HEK293T (cell line): ENCODE results near the gene PKD1L1.
A peak's percentile ranks its signal among the peaks of the same experiment; 100 is the strongest.

Source experiments
- CTCF ChIA-PET: fragments of 350-600 bp; formaldehyde crosslinking; extraction: SDS; loops from one replicate; lab custom pipeline; 2021; ENCODE audit warnings: antibody characterized with exemption, inconsistent platforms; lab: Yijun Ruan, JAX
- POLR2A ChIA-PET: fragments of 350-600 bp; formaldehyde crosslinking; extraction: SDS; loops from one replicate; lab custom pipeline; 2020; ENCODE audit warnings: antibody characterized with exemption, inconsistent platforms; lab: Yijun Ruan, JAX
- DNase-seq: peaks from one replicate; pipeline ENCODE4 v3.0.0; 2012; ENCODE audit warnings: mixed read lengths; ENCODE audit errors: extremely low spot score
- ARNT ChIP-seq: fragments of 450-650 bp; IDR thresholded peaks from 2 replicates; pipeline ENCODE4 v1.6.1; 2017; ENCODE audit warnings: mild to moderate bottlenecking
- BHLHE40 ChIP-seq: fragments of 450-650 bp; IDR thresholded peaks from 2 replicates; pipeline ENCODE4 v1.6.1; 2016; ENCODE audit warnings: mild to moderate bottlenecking, moderate library complexity, borderline replicate concordance
- CTBP1 ChIP-seq: fragments of 450-650 bp; IDR thresholded peaks from 2 replicates; pipeline ENCODE4 v1.6.1; 2016; ENCODE audit warnings: borderline replicate concordance
- ELF4 ChIP-seq: fragments of 450-650 bp; IDR thresholded peaks from 2 replicates; pipeline ENCODE4 v1.6.1; 2017; ENCODE audit warnings: antibody characterized with exemption
- FOXA1 ChIP-seq: fragments of 450-650 bp; IDR thresholded peaks from 2 replicates; pipeline ENCODE4 v1.6.1; 2016; ENCODE audit warnings: mild to moderate bottlenecking
- FOXK2 ChIP-seq: fragments of 450-650 bp; IDR thresholded peaks from 2 replicates; pipeline ENCODE4 v1.6.1; 2016; ENCODE audit warnings: mild to moderate bottlenecking
- FOXM1 ChIP-seq: fragments of 450-650 bp; IDR thresholded peaks from 2 replicates; pipeline ENCODE4 v1.6.1; 2017; ENCODE audit warnings: mild to moderate bottlenecking, borderline replicate concordance
- HDGF ChIP-seq: fragments of 450-650 bp; IDR thresholded peaks from 2 replicates; pipeline ENCODE4 v1.6.1; 2017; ENCODE audit warnings: antibody characterized with exemption, borderline replicate concordance
- L3MBTL2 ChIP-seq: fragments of 450-650 bp; conservative IDR thresholded peaks from 2 replicates; pipeline ENCODE4 v1.6.1; 2016; ENCODE audit warnings: mild to moderate bottlenecking
- LEF1 ChIP-seq: fragments of 450-650 bp; IDR thresholded peaks from 2 replicates; pipeline ENCODE4 v1.6.1; 2017; ENCODE audit warnings: mild to moderate bottlenecking, borderline replicate concordance
- NFRKB ChIP-seq: fragments of 450-650 bp; IDR thresholded peaks from 2 replicates; pipeline ENCODE4 v1.6.1; 2016; ENCODE audit warnings: mild to moderate bottlenecking, moderate library complexity
- PKNOX1 ChIP-seq: fragments of 450-650 bp; IDR thresholded peaks from 2 replicates; pipeline ENCODE4 v1.6.1; 2016
- SP1 ChIP-seq: fragments of 450-650 bp; IDR thresholded peaks from 2 replicates; pipeline ENCODE4 v1.6.1; 2017
- SUZ12 ChIP-seq: fragments of 450-650 bp; IDR thresholded peaks from 2 replicates; pipeline ENCODE4 v1.6.1; 2016; ENCODE audit warnings: mild to moderate bottlenecking
- TARDBP ChIP-seq: fragments of 450-650 bp; IDR thresholded peaks from 2 replicates; pipeline ENCODE4 v1.6.1; 2016
- ZNF384 ChIP-seq: fragments of 450-650 bp; IDR thresholded peaks from 2 replicates; pipeline ENCODE4 v1.6.1; 2016

Gene PKD1L1

GRCh38 chr7:47747160-47747559 is 201.1 kb downstream of the PKD1L1 start:
- TF ChIP-seq FOXM1 (no peak), LEF1 (no peak)
- CTCF ChIA-PET = no interaction called here
- DNase-seq = no peak
- POLR2A ChIA-PET = no interaction called here

- CTCF ChIA-PET = no interaction called here
- POLR2A ChIA-PET = no interaction called here
- TF ChIP-seq CTBP1 (no peak), NFRKB (no peak), SUZ12 (no peak), SP1 (no peak), FOXM1 (no peak), BHLHE40 (no peak), ARNT (no peak), HDGF (no peak), FOXA1 (no peak), L3MBTL2 (no peak), ZNF384 (no peak), ELF4 (no peak), TARDBP (no peak), FOXK2 (no peak)
- no peak for DNase-seq
Observed at GRCh38 chr7:47746468-47746867, 201.8 kb downstream of the PKD1L1 start.

GRCh38 chr7:47744883-47745282 is 203.4 kb downstream of the PKD1L1 start:
- TF ChIP-seq ZNF384 = no peak
- TF ChIP-seq SUZ12 = no peak
- no peak for TF ChIP-seq ELF4
- TF ChIP-seq FOXK2 = no peak
- no peak for TF ChIP-seq L3MBTL2
- no peak for TF ChIP-seq PKNOX1
- TF ChIP-seq CTBP1 = no peak
- TF ChIP-seq BHLHE40 = no peak
- TF ChIP-seq FOXM1 = no peak
- TF ChIP-seq NFRKB = no peak
- TF ChIP-seq TARDBP = no peak
- TF ChIP-seq ARNT = no peak
- TF ChIP-seq HDGF = no peak
- no peak for TF ChIP-seq SP1
- TF ChIP-seq LEF1 = no peak
- no peak for TF ChIP-seq FOXA1
- DNase-seq = no peak
- CTCF ChIA-PET = no interaction called here
- POLR2A ChIA-PET = no interaction called here

- TF ChIP-seq SUZ12 = no peak
- TF ChIP-seq L3MBTL2 = peak; percentile 76
- ChIA-PET CTCF (interaction anchor here (0.6 kb wide), 1 partner anchor 15 kb away, joined by 4 read pairs; no protein-coding TSS in a partner anchor), POLR2A (no interaction called here)
- no peak for DNase-seq
Observed at GRCh38 chr7:47743965-47744591, 204.2 kb downstream of the PKD1L1 start.

- DNase-seq = no peak
- TF ChIP-seq FOXK2 = no peak
- TF ChIP-seq FOXA1 = no peak
- no peak for TF ChIP-seq NFRKB
- ChIA-PET POLR2A (no interaction called here), CTCF (no interaction called here)
Observed at GRCh38 chr7:47741984-47742383, 206.3 kb downstream of the PKD1L1 start.

GRCh38 chr7:47739891-47740290 is 208.4 kb downstream of the PKD1L1 start:
- DNase-seq = no peak
- POLR2A ChIA-PET = no interaction called here
- no peak for TF ChIP-seq NFRKB
- no peak for TF ChIP-seq ARNT
- CTCF ChIA-PET = no interaction called here

- CTCF ChIA-PET = no interaction called here
- DNase-seq = no peak
- no peak for TF ChIP-seq PKNOX1
- TF ChIP-seq L3MBTL2 = no peak
- TF ChIP-seq NFRKB = no peak
- no peak for TF ChIP-seq TARDBP
- TF ChIP-seq SP1 = no peak
- no peak for TF ChIP-seq ELF4
- no peak for TF ChIP-seq FOXM1
- TF ChIP-seq SUZ12 = no peak
- TF ChIP-seq FOXK2 = no peak
- TF ChIP-seq CTBP1 = no peak
- no peak for TF ChIP-seq FOXA1
- no peak for TF ChIP-seq BHLHE40
- TF ChIP-seq ZNF384 = no peak
- TF ChIP-seq ARNT = no peak
- POLR2A ChIA-PET = no interaction called here
Observed at GRCh38 chr7:47739301-47739875, 208.9 kb downstream of the PKD1L1 start.

- no peak for DNase-seq
- ChIA-PET POLR2A (no interaction called here), CTCF (no interaction called here)
- TF ChIP-seq LEF1 = no peak
- TF ChIP-seq SP1 = no peak
- TF ChIP-seq ZNF384 = no peak
- no peak for TF ChIP-seq TARDBP
- no peak for TF ChIP-seq L3MBTL2
- TF ChIP-seq FOXA1 = no peak
- TF ChIP-seq ELF4 = no peak
- no peak for TF ChIP-seq ARNT
- no peak for TF ChIP-seq BHLHE40
- TF ChIP-seq SUZ12 = no peak
Observed at GRCh38 chr7:47738563-47739166, 209.6 kb downstream of the PKD1L1 start.
